Stimulated activated CD8-positive, alpha-beta memory T cell treated with anti-CD3 and anti-CD28 coated beads, Interleukin-7, amount 100 ng/mL, for 24 hours (primary cell): ENCODE measurements around the gene BRD3OS.
A peak's percentile ranks its signal among the peaks of the same experiment; 100 is the strongest.

Experiments used
- DNase-seq: peaks from one replicate; pipeline ENCODE4 v3.0.0-alpha.2; 2020; ENCODE audit warnings: low read depth

Gene BRD3OS

DNA sequence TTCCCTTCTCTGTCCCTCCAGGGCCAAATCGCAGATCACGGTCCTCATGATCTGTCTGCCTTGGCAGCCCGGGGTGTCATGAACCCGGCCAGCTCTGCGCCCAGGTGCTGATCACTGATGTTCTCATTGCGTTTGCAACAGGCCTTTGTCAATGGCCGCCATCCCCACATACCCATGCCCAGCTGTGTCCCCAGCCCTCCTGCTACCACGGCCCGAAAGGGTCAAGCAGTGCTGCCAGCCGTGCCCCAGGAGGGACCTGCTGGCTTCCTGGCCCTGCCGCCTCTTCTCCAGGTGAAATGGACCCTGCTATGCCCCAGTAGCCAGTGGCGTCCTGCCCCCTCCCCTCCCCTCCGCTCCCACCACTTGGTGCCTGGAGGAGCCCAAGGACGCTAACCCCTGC, 20.4 kb upstream of the BRD3OS start:
- no peak for DNase-seq

DNA sequence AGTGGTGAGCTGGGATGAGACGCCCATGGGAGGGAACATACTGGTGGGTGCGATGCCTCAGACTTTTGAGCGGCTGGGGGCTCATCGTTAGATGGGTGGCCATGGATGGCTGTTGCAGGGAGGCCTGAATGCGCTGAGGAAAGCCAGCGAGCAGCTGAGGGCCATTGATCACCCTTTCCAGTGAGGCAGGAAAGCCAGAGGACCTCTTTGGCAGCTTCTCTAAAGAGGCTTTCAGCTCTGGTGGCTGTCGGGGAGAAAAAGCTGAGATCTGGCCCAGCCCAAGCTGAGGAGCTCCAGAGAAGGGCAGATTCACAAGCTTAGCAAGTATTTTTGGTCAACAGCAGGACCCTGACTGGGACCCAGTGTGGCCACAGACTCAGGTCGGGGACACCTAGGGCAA, 19.9 kb upstream of the BRD3OS start:
- no peak for DNase-seq

DNA sequence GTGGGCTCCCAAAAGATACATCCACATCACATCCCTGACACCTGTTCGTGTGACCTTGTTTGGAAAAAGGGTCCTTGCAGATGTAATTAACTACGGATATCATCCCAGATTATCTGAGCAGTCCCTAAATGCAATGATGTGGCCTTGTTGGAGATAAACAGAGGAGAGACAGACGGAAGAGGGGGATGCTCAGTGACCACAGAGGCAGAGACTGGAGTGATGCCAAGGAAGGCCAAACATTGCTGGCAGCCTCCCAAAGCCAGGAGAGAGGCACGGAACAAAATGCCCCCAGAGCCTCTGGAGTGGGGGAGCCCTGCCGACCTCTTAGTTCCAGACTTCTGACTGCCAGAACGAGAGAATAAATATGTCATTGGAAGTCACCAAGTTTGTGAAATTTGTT, 18.1 kb upstream of the BRD3OS start:
- DNase-seq = no peak

DNA sequence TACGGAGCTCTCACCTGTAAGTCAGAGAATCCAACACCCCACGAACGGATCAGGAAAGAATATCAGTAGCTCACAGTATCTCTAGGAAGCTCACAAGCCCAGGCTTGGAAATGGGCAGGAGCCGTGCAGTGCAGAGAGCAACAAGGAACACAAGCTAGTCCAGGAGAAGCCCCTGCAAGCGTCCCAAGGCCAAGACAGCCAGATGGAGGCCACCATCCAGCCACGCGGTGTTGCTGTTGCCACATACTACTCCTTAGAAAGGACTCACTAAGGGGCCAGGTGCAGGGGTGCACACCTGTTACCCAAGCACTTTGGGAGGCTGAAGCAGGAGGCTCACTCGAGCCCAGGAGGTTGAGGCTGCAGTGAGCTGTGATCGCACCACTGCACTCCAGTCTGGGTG, 17.7 kb upstream of the BRD3OS start:
- DNase-seq = no peak

DNA sequence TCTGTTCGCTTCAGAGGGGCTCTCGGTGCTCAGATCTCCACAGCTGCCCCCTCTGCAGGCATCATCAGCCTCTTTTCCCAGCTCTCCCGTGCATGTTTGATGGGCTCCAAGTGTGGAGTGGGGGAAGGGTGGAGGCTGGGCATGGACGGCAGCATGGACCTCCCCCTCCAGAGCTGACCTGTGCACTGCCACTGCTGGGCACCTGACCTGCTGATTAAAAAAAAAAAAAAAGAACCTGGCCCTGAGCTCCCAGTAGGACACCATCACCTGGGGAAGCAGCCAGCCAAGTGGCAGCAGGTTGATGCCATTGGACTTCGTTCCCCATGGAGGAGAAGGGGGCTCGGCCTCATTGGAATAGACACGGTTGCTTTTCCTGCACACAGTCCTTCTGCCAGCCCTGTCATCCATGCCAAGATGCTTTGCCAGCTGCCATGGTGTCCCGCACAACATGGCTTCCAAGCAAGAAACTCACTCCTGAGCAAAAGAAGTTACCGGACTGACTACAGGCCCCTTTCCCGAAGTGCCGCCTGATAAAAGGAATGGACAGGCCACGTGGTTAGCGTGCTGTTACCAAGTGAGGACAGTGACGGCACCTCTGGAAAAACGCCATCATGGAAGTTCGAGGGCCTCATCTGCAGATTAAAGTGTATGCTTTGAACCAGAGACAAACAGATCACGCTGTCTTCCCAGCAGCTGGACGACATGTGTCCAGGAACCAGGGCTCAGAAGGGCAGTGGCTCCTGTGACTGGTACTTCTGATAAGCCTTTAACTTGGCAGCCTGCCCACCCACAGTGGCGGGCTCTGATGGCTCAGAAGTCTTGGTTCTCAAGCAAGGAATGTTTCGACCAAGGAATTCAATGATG, 14.7 kb upstream of the BRD3OS start:
- no peak for DNase-seq

DNA sequence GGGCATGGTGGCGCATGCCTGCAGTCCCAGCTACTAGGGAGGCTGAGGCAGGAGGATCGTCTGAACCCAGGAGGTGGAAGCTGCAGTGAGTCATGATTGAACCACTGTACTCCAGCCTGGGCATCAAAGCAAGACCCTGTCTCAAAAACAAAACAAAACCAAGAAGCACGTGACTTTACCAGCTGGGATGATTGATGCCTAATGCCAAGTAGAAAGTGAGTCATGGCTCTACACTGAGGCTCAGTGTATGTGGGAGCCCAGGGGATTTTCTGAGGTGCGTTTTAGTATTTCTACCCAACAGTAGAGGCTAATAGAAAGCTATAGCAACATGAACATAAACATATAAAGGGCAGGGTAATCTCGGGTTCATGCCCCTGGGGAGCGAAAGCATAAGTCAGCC, 13.9 kb upstream of the BRD3OS start:
- no peak for DNase-seq

DNA sequence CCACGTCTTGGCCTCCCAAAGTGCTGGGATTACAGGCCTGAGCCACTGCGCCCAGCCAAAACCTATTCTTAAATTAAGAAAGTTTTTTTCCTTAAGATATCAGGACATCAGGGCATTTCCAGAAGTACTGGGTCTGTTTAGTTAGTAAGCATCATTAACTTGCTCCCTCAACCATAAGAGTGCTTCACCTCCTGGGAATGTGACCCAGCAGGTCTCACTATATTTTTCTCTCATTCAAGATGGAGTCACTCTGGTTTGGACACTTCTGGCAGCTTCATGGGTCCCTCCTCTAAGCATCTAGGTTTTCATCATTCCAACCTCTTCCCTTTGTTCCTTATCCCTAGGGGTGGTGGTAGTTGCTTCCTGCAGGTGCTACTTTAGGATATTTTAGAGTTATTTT, 10.3 kb upstream of the BRD3OS start:
- no peak for DNase-seq

DNA sequence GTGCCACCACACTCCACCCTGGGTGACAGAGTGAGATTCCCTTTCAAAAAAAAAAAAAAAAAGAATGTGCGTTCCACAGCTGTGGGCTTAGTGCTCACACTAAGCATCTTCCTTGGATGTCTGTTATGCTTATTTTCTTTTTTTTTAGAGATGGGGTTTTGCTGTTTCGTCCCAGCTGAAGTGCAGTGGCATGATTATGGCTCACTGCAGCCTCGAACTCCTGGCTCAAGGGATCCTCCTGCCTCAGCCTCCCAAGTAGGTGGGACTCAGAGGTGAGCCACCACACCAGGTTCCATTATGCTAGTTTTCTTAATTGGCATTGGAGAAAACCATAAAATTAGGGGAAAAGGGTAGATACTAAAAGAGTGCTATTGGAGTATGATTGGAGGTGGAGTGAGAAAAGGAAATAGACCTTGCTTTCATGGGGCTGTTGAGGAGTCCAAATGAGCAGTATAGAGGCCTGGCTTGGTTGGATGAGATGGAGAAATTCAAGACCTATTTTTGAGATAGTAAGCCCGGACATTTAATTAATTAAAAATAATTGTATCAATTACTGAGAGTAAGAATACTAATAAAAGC, 978 bp upstream of the BRD3OS start:
- DNase-seq = no peak

DNA sequence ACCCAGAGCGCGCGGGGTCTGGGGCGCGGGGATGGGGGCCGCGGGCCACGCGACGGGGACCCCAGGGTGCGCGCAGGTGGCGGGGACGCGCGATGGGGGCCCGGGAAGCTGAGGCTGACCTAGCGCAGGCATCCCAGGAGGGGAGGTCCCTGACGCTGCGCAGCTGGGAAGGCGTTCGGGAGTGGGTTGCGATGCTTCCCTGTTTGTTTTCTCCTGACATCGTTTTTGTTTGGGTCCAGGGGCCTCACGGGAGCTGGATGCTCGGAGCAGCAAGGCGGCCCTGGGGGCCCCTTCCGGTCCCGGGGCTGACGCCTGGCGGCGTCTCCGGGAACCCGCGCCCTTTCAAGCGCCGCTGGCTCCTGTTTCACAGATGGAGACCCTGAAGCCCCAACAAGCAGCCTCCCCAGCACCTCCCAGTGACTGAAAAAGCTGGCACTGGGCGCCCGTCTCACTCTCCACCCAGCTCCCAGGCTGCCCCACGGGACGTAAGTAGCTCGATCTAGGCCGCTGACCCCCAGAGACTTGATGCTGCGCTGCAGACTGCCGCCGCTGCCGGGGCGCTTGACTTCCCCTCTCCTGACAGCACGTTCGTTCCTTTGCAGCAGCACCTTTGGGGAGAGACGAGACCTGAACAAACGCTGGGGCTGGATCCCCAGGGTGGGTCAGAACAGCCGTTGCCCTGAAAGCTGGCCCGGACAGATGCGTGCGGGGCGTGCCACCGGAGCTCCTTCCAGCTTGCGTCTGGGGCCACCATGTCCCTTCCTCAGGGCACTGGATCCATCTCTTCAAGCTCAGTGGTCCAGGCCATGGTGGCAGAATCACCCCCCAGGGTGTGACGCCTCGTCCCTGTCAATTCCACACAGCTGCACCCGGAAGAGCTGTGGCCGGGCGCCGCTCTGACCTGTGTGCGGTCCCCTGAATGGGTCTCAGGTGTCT, 593 bp downstream of the BRD3OS start:
- DNase-seq = peak; percentile 13

DNA sequence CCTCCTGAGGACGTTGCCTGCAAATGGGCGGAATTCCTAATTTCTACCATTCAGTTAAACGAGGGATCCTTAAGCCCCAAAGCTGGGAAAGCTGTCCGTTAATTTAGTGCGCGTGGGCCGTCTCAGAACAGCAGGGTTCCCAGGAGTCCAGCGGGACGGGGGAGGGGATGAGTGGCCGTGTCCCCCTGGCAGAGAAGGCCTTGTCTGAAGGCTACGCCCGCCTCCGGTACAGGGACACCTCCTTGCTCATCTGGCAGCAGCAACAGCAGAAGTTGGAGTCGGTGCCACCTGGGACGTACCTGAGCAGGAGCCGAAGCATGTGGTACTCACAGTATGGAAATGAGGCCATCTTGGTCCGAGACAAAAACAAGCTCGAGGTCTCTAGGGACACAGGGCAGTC, 1.3 kb downstream of the BRD3OS start:
- no peak for DNase-seq

DNA sequence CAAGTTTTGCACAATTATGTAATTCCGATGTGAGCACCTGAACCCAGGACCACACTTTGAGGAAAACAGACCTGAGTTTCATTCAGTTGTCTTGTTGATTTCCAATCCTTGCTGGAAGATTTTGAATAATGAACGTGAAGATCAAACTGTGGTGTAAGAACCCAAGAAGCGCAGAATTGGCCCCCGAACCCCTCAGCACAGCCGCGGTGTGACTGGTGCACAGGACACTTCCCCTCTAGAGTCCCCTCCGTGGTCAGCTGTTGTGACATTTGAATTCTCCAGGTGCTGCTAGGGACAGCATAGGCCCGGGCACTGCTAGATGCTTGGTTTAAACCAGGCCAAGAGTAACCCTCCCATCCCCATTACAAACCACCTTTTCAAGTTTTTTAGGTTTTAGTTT, 1.7 kb downstream of the BRD3OS start:
- no peak for DNase-seq

DNA sequence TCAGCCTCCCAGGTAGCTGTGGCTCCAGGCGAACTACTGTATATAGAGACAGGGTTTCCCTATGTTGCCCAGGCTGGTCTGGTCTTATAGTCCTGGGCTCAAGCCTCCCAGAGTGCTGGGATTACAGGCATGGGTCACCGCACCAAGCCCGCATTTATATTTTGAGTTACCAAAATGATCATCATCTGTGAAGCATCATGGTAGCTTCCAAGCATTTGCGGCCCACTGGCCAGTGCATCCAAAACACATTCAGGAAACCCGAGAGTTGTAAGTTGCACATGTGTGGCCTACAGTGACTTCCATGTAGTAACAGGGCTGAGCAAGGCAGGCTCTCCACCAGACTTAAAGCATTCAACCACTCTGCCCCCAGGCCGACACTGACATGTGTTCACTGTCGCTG, 2.3 kb downstream of the BRD3OS start:
- no peak for DNase-seq

DNA sequence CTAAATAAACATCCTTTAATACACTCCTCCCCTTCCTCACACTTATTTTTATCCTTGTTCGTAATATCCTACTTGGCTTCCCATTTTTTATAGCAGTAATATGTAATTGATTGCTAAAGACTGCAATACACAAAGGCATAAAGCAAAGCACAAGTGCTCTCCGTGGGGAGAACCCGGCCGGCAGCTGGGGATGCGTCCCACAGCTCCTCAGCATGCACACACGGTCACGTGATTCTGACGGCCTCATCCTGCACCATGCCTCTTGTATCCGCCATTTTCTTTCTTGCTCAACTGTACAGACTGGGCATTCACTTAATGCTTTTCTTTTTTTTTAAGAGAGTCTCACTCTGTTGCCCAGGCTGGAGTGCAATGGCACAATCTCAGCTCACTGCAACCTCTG, 2.8 kb downstream of the BRD3OS start:
- no peak for DNase-seq

DNA sequence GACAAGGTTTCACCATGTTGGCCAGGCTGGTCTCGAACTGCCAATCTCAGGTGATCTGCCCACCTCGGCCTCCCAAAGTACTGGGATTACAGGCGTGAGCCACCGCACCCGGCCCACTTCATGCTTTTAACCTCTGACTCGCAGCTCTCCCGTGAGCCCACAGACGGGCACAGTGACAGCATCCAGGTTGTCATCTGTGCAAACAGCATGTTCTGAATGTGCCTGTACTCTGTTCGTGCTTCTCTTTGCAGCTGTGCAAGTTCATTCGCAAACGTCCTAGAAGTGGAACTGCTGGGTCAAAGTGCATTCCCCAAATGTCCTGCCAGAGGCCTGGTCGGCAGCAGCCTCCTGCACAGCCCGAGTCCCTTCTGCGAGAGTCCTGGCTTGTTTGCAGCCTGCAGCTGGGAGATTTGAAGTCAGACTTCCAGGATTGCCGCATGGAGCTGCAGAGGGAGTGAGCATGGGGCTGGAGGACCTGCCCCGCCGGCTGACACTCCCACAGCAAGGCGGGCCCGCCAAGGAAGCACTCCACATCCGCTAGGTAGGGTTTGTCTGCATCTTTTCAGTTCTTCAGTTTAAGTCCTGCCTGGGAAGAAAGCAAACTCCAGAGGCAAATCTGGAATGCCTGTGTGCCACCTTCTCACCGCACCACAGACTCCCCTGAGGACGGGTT, 3.4 kb downstream of the BRD3OS start:
- DNase-seq = no peak

DNA sequence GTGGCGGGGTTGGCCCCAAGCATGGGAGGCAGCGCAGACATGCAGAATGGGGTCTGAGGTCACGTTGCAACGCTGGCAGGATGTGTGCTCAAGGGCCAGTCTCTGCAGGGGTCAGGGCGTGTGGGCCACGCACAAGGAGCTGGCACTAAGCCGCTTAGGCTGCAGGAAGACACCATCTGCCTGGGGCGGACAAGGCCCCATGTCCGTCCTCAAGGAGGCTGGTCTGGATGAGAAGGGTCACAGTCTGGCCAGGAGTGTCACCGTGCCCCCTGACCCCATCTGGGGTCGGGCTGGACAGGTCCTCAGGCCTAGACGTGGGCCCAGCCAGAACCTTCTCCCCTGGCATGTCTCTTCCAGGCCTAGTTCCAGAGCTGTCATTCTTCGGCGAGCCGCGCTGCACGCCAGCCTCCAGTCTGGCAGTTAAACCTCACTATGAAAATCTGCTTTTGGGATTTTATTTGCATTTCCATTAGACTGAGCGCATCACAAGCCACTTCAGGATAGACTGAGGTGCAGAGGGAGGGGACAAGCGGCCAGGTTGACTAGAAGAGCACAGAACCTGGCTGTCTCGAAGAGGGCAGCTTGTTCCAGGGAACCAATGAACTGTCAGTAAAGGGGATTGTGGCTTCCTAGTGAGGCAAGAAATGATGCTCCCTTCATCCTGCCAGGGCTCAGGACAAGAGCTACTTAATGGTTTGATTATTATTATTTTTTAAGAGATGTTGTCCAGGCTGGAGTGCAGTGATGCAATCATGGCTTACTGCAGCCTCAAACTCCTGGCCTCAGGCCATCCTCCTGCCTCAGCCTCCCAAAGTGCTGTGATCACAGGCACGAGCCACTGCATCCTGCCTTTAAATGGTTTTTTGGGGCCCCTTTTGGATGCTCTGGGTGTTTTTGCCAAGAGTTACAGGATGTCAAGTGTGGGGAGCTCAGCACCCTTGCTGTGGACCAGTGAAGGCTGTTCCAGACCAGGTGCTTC, 4.3 kb downstream of the BRD3OS start:
- no peak for DNase-seq

DNA sequence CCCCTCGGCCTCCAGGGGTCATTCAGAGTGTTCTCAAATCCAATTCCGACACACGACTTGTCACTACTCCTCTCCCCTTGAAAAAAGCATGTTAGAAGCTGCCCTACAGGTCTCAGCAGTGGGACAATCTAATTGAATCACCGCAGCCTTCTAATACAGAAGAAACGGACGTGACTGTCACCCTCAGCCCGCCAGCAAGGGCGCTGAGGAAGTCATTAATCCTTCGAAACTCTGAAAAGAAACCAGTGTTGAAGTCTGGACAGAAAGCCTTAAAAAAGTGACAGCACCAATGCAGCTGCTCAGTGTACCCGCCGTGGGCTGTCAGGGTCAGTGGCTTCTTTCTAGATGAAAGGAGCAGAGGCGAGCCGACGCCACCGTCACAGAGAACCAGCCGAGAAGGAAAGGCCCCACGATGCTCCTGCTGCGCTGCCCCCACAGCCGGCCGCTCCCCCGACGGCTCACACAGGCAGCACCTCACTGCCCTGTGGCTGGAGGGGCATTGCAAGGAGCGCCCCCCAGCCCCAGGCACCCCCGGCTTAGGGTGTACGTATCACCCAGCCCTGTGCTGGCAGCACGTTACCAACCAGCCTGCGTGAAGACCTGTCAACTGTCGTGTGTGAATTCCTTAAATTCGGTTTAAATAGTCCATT, 5.7 kb downstream of the BRD3OS start:
- no peak for DNase-seq

DNA sequence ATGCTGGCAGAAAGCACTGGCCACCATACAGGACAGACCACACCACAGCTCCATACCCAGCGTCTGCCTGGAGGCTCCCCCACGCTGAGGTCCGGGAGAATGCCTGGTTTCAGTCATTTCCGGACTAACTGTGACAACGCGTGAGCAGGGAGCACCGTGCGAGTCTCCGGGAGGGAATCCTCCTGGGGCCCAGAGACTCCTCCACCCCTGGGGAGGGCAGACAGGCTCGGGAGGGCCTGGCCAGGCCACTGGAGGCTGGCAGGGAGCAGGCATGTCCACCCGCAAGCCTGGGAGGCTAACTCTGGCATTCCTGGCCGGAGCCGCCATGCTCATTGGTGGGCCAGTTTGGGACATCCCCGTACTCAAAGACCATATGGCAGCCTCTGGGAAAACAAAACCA, 6.5 kb downstream of the BRD3OS start:
- DNase-seq = no peak

DNA sequence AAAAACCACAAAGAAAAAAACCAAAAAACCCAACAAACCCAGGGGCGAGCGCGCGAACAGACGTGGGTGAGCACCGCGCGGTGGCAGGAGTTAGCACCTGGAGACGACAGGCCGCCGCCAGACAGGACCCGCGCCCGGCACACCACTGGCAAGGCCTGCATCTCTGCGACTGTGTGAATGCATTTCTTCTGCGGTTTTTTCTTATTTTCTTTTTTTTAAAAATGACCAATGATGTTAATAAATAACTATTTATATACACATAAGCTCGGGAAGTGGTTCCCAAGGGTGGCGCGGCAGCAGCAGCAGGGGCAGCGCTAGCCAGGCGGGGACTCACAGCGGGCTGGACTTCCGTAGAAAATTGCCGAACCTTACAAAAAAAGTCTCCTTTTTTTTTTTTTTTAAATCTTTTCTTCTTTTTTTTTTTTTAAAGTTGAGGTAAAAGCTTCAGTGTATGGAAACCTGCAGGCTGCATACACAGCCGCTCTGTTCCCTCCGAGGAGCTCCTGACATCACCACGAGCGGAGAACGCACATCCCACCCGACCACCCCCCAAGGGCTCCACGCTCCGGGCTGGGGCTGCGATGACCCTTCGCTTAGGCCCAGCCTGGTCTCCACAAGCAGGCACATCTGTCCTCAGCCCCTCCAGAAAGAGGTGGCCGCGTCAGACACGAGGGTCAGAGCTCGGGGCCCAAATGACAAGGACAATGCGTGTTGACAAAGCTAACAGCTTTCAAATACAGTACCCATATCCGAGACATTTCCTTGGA, 7.4 kb downstream of the BRD3OS start:
- DNase-seq = no peak

DNA sequence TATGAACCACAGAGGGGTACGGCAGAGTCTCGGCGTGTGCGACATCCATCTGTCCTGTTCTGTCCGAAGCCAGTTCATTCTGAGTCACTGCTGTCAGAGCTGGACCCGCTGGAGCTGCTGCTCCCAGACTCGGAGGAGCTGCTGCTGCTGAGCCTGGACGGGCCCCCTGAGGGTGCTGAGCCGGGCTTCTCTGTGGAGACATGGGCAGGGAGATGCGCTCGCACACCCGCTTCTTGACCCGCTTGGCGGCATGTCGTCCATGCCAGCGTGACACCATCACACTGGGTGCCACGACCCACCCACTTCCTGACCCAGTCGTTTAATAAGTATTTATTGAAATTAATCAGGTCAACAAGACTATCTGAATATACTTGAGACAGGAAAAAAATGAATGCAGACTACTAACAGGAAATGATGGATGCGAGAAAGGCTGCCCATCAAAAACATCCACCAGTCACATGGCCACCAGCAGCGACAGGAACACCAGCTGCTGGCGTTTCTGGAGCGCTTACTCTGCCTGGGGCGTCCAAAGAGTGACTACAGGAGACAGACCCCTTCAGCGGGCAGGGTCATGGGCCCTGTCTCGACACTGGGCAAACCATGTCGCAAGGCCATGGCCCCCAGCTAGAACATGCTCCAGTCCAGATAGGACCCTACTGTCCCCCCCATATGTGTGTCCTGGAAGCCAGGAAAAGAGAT, 8.4 kb downstream of the BRD3OS start:
- DNase-seq = no peak
